SK-N-SH treated with all-trans-retinoic acid at 6 μM for 48 hours (cell line): ENCODE data around the gene PKM.

Experiments
- ATAC-seq: fragments of 200-7000 bp; cut with Tn5 transposase; 3 replicates; pipeline ENCODE4 v1.9.1; 2020; ENCODE audit warnings: mild to moderate bottlenecking, moderate library complexity
- ARNTL ChIP-seq: fragments of 450-650 bp; formaldehyde crosslinking; IDR thresholded peaks from 2 replicates; pipeline ENCODE4 v1.5.0; 2020; ENCODE audit warnings: low read depth, mild to moderate bottlenecking, moderate library complexity, borderline replicate concordance
- BACH2 ChIP-seq: fragments of 250-450 bp; sonication (Bioruptor Pico); IDR thresholded peaks from 2 replicates; pipeline ENCODE4 v1.9.0; 2021; ENCODE audit warnings: mild to moderate bottlenecking, borderline replicate concordance
- CREB5 ChIP-seq: fragments of 250-450 bp; sonication (Bioruptor Pico); IDR thresholded peaks from 2 replicates; pipeline ENCODE4 v1.5.1; 2020; ENCODE audit warnings: low read depth, mild to moderate bottlenecking, moderate library complexity
- CSDC2 ChIP-seq: fragments of 250-450 bp; sonication (Bioruptor Pico); IDR thresholded peaks from 2 replicates; pipeline ENCODE4 v1.5.0; 2020; ENCODE audit warnings: mild to moderate bottlenecking, moderate library complexity
- CSRNP3 ChIP-seq: fragments of 250-450 bp; sonication (Bioruptor Pico); IDR thresholded peaks from 2 replicates; pipeline ENCODE4 v1.5.1; 2021; ENCODE audit warnings: mild to moderate bottlenecking, moderate library complexity
- GLIS3 ChIP-seq: fragments of 250-450 bp; sonication (Bioruptor Pico); IDR thresholded peaks from 2 replicates; pipeline ENCODE4 v1.5.0; 2020; ENCODE audit warnings: mild to moderate bottlenecking, moderate library complexity
- ISL1 ChIP-seq: fragments of 250-450 bp; sonication (Bioruptor Pico); IDR thresholded peaks from 2 replicates; pipeline ENCODE4 v2.1.2; 2022; ENCODE audit warnings: mild to moderate bottlenecking, moderate library complexity
- OSR1 ChIP-seq: fragments of 250-450 bp; sonication (Bioruptor Pico); IDR thresholded peaks from 2 replicates; pipeline ENCODE4 v1.8.0; 2022; ENCODE audit warnings: moderate library complexity, mild to moderate bottlenecking, inconsistent platforms
- PATZ1 ChIP-seq: fragments of 250-450 bp; sonication (Bioruptor Pico); IDR thresholded peaks from 2 replicates; pipeline ENCODE4 v1.8.0; 2020; ENCODE audit warnings: mild to moderate bottlenecking, moderate library complexity, borderline replicate concordance
- PPARA ChIP-seq: fragments of 250-450 bp; sonication (Bioruptor Pico); IDR thresholded peaks from 2 replicates; pipeline ENCODE4 v1.5.0; 2020; ENCODE audit warnings: mild to moderate bottlenecking, borderline replicate concordance
- RARB ChIP-seq: fragments of 250-450 bp; sonication (Bioruptor Pico); IDR thresholded peaks from 2 replicates; pipeline ENCODE4 v1.8.0; 2021; ENCODE audit warnings: mild to moderate bottlenecking, moderate library complexity
- SNAI2 ChIP-seq: fragments of 250-450 bp; sonication (Bioruptor Pico); IDR thresholded peaks from 2 replicates; pipeline ENCODE4 v1.5.0; 2020; ENCODE audit warnings: mild to moderate bottlenecking, moderate library complexity
- TCF4 ChIP-seq: fragments of 250-450 bp; sonication (Bioruptor Pico); IDR thresholded peaks from 2 replicates; pipeline ENCODE4 v1.8.0; 2021; ENCODE audit warnings: mild to moderate bottlenecking, moderate library complexity, borderline replicate concordance
- TOX ChIP-seq: fragments of 250-450 bp; sonication (Bioruptor Pico); IDR thresholded peaks from 2 replicates; pipeline ENCODE4 v1.8.0; 2021; ENCODE audit warnings: mild to moderate bottlenecking, moderate library complexity, borderline replicate concordance
- TSHZ2 ChIP-seq: fragments of 250-450 bp; sonication (Bioruptor Pico); IDR thresholded peaks from 2 replicates; pipeline ENCODE4 v1.5.0; 2020; ENCODE audit warnings: mild to moderate bottlenecking, moderate library complexity
- ZC3H10 ChIP-seq: fragments of 250-450 bp; sonication (Bioruptor Pico); IDR thresholded peaks from 2 replicates; pipeline ENCODE4 v1.5.1; 2021; ENCODE audit warnings: mild to moderate bottlenecking, moderate library complexity
- ZFP3 ChIP-seq: fragments of 250-450 bp; sonication (Bioruptor Pico); IDR thresholded peaks from 2 replicates; pipeline ENCODE4 v1.5.0; 2020; ENCODE audit warnings: mild to moderate bottlenecking, moderate library complexity
- ZFP30 ChIP-seq: fragments of 450-650 bp; formaldehyde crosslinking; IDR thresholded peaks from 2 replicates; pipeline ENCODE4 v1.5.0; 2022; ENCODE audit warnings: mild to moderate bottlenecking, moderate library complexity
- ZNF565 ChIP-seq: fragments of 450-650 bp; formaldehyde crosslinking; conservative IDR thresholded peaks from 2 replicates; pipeline ENCODE4 v1.5.0; 2020; ENCODE audit warnings: low read depth, mild to moderate bottlenecking, moderate library complexity
- ZNF70 ChIP-seq: fragments of 450-650 bp; formaldehyde crosslinking; IDR thresholded peaks from 2 replicates; pipeline ENCODE4 v1.5.0; 2020; ENCODE audit warnings: mild to moderate bottlenecking, moderate library complexity

Gene PKM

GRCh38 chr15:72197041-72197459, 33.9 kb downstream of the PKM start (continued):
- no peak for TF ChIP-seq CREB5 (CRISPR knock-in tag)

GRCh38 chr15:72196409-72197040, 34.5 kb downstream of the PKM start:
- ATAC-seq: peak; percentile 33
- no peak for TF ChIP-seq RARB (CRISPR knock-in tag)
- TF ChIP-seq OSR1 (CRISPR knock-in tag): no peak
- no peak for TF ChIP-seq TCF4 (CRISPR knock-in tag)
- no peak for TF ChIP-seq ZFP3 (CRISPR knock-in tag)
- no peak for TF ChIP-seq PPARA (CRISPR knock-in tag)
- TF ChIP-seq SNAI2: no peak
- TF ChIP-seq CSDC2 (CRISPR knock-in tag): no peak
- TF ChIP-seq CREB5 (CRISPR knock-in tag): no peak
- TF ChIP-seq BACH2 (CRISPR knock-in tag): no peak
- TF ChIP-seq TSHZ2 (CRISPR knock-in tag): no peak
- TF ChIP-seq CSRNP3 (CRISPR knock-in tag): no peak
- TF ChIP-seq ZNF565 (CRISPR knock-in tag): no peak
- no peak for TF ChIP-seq ZFP30 (CRISPR knock-in tag)
- no peak for TF ChIP-seq PATZ1 (CRISPR knock-in tag)
- TF ChIP-seq ZC3H10 (CRISPR knock-in tag): no peak

- ATAC-seq: no peak
- TF ChIP-seq ISL1 (CRISPR knock-in tag): no peak
- no peak for TF ChIP-seq ARNTL (CRISPR knock-in tag)
- TF ChIP-seq CREB5 (CRISPR knock-in tag): no peak
- no peak for TF ChIP-seq ZFP3 (CRISPR knock-in tag)
- TF ChIP-seq ZNF70 (CRISPR knock-in tag): no peak
- no peak for TF ChIP-seq TOX
- no peak for TF ChIP-seq ZFP30 (CRISPR knock-in tag)
- no peak for TF ChIP-seq GLIS3
- no peak for TF ChIP-seq CSRNP3 (CRISPR knock-in tag)
- TF ChIP-seq PATZ1 (CRISPR knock-in tag): no peak
- no peak for TF ChIP-seq SNAI2
- no peak for TF ChIP-seq ZNF565 (CRISPR knock-in tag)
These were observed 35.9 kb downstream of the PKM start for GRCh38 chr15:72195101-72195511.
